ENCODE measurements around the gene AFF2. TPM values are rescaled to one million over a fixed set of nuclear protein-coding genes. Genes with fewer than 3 reads are reported as not detected.

The AFF2 gene
- total and polyA plus RNA-seq, 12 donors: 0.07 to 17.9 (median 1.7) TPM

- no peak for TF ChIP-seq CTCF (IDR thresholded peaks at IDR 0.05)
- no peak for TF ChIP-seq POLR2A (IDR thresholded peaks at IDR 0.05)
- H3K27me3 ChIP-seq: peaks cover 4% of the 10 kb centered on the region
- no peaks in the 10 kb centered on the region for H3K4me1 ChIP-seq (replicated peaks in 1 of 2)
- WGBS, 4 donors: 47 to 67% (median 59%) methylated on average over 9 of the region's 9 CpGs
- intact Hi-C loops (cut with DNase I): no loop called here
- H3K4me3 ChIP-seq: no peak overlapping the region
- no peak overlapping the region for H3K27ac ChIP-seq
- no peak for DNase-seq
- H3K9me3 ChIP-seq (replicated peaks in 1 of 3): no peaks in the 10 kb centered on the region
- no peaks in the 10 kb centered on the region for H3K36me3 ChIP-seq (replicated peaks in 1 of 2)
Measured at GRCh38 chrX:148865277-148866210, 365.1 kb downstream of the AFF2 start.

- no peaks in the 10 kb centered on the region for H3K4me1 ChIP-seq (replicated peaks in 1 of 2)
- DNase-seq: no peak
- 75 to 90% (median 84%) methylated on average over 2 of the region's 2 CpGs for WGBS, 4 donors
- no peak for TF ChIP-seq POLR2A (IDR thresholded peaks at IDR 0.05)
- no peak for TF ChIP-seq CTCF (IDR thresholded peaks at IDR 0.05)
- H3K27ac ChIP-seq: no peak overlapping the region
- peaks cover 4% of the 10 kb centered on the region for H3K27me3 ChIP-seq
- intact Hi-C loops (cut with DNase I): no loop called here
- no peaks in the 10 kb centered on the region for H3K36me3 ChIP-seq (replicated peaks in 1 of 2)
- H3K9me3 ChIP-seq (replicated peaks in 1 of 3): no peaks in the 10 kb centered on the region
- H3K4me3 ChIP-seq: no peak overlapping the region
Measured at GRCh38 chrX:148867596-148867995, 367.2 kb downstream of the AFF2 start.

GRCh38 chrX:148871422-148872160, 371.2 kb downstream of the AFF2 start:
- Histone ChIP-seq H3K4me3 (no peak overlapping the region), H3K36me3 (replicated peaks in 1 of 2) (no peaks in the 10 kb centered on the region), H3K4me1 (replicated peaks in 1 of 2) (no peaks in the 10 kb centered on the region), H3K9me3 (replicated peaks in 1 of 3) (no peaks in the 10 kb centered on the region), H3K27ac (no peak overlapping the region), H3K27me3 (peaks cover 4% of the 10 kb centered on the region)
- intact Hi-C loops (cut with DNase I): no loop called here
- TF ChIP-seq CTCF (IDR thresholded peaks at IDR 0.05) (no peak), POLR2A (IDR thresholded peaks at IDR 0.05) (no peak)
- WGBS, 4 donors: 43 to 77% (median 59%) methylated on average over 5 to 7 of the region's 7 CpGs
- no peak for DNase-seq

- H3K27ac ChIP-seq: no peak overlapping the region
- H3K4me3 ChIP-seq: no peak overlapping the region
- peaks cover under 1% of the 10 kb centered on the region for H3K27me3 ChIP-seq
- no peaks in the 10 kb centered on the region for H3K36me3 ChIP-seq (replicated peaks in 1 of 2)
- TF ChIP-seq CTCF (IDR thresholded peaks at IDR 0.05) (no peak), POLR2A (IDR thresholded peaks at IDR 0.05) (no peak)
- H3K9me3 ChIP-seq (replicated peaks in 1 of 3): no peaks in the 10 kb centered on the region
- 42 to 65% (median 55%) methylated on average over 1 of the region's 1 CpG for WGBS, 4 donors
- no peak for DNase-seq
- intact Hi-C loops (cut with DNase I): no loop called here
- no peaks in the 10 kb centered on the region for H3K4me1 ChIP-seq (replicated peaks in 1 of 2)
Measured at GRCh38 chrX:148872161-148872535, 371.7 kb downstream of the AFF2 start.
